HL-60 (cell line): Measurements from ENCODE around the gene LMF1.

Experiments used
- POLR2AphosphoS5 ChIP-seq: IDR thresholded peaks from 2 replicates; pipeline ENCODE4 v1.6.1; 2012; ENCODE audit warnings: low read depth
- SPI1 ChIP-seq: IDR thresholded peaks from 2 replicates; pipeline ENCODE4 v1.6.1; 2012; ENCODE audit warnings: low read depth, mild to moderate bottlenecking, borderline replicate concordance
- TF ChIP-seq, protein P1 (sequence below): IDR thresholded peaks from one replicate; pipeline ENCODE4 v1.5.1; 2011; ENCODE audit warnings: low read length, control low read depth, inconsistent platforms; ENCODE audit not compliant: insufficient read depth

DNA sequence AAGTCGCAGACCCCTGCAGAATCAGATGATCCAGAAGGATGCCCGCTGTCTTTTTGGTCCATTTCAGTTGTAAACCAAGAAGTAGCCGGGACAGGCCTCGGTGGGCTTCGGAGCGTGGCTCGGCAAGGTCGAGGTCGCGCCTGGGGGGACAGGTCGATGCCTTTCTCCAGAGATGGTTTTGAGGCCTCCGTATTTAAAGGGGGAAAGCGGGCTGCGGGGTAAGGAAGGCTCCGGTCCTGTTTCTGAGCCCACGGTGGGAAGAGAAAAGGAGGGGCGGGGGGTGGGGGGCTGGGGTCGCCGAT, 162.7 kb downstream of the LMF1 start:
- TF ChIP-seq, protein P1, sequence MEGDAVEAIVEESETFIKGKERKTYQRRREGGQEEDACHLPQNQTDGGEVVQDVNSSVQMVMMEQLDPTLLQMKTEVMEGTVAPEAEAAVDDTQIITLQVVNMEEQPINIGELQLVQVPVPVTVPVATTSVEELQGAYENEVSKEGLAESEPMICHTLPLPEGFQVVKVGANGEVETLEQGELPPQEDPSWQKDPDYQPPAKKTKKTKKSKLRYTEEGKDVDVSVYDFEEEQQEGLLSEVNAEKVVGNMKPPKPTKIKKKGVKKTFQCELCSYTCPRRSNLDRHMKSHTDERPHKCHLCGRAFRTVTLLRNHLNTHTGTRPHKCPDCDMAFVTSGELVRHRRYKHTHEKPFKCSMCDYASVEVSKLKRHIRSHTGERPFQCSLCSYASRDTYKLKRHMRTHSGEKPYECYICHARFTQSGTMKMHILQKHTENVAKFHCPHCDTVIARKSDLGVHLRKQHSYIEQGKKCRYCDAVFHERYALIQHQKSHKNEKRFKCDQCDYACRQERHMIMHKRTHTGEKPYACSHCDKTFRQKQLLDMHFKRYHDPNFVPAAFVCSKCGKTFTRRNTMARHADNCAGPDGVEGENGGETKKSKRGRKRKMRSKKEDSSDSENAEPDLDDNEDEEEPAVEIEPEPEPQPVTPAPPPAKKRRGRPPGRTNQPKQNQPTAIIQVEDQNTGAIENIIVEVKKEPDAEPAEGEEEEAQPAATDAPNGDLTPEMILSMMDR, result no peak
- TF ChIP-seq SPI1, result no peak
- TF ChIP-seq POLR2AphosphoS5, result no peak
